CD14-positive monocyte (primary cell): Measurements from ENCODE around the gene USP49. TPM values are rescaled to one million over a fixed set of nuclear protein-coding genes. Genes with fewer than 3 reads are reported as not detected.

Source experiments
- DNase-seq, 3 donors: peaks; one replicate each; pipeline ENCODE4 v3.0.0-alpha.2; 2011 to 2022
- H2AFZ ChIP-seq: 2 replicates; pipeline ENCODE4 v1.6.0; 2012; ENCODE audit warnings: mild to moderate bottlenecking, low read depth, low read length, inconsistent platforms; ENCODE audit not compliant: insufficient read depth, poor library complexity, severe bottlenecking
- H3K27ac ChIP-seq, 2 donors: 1 replicate in 1 of 2; 2 replicates in 1 of 2; pipeline ENCODE4 v1.5.1; 2012 to 2013; ENCODE audit warnings: low read length in 2 of 2, control low read depth in 1 of 2, inconsistent platforms in 1 of 2, low read depth in 1 of 2, mild to moderate bottlenecking in 1 of 2
- H3K27me3 ChIP-seq, 2 donors: one replicate each; pipeline versions ENCODE4 v1.6.0 to v1.6.1; 2011 to 2013; ENCODE audit warnings: low read length in 2 of 2; ENCODE audit not compliant: control insufficient read depth in 2 of 2, insufficient read depth in 2 of 2
- H3K36me3 ChIP-seq, 2 donors: replicated peaks in 1 of 2; 1 replicate in 1 of 2; 2 replicates in 1 of 2; pipeline versions ENCODE4 v1.5.1 to v1.6.1; 2012 to 2013; ENCODE audit warnings: low read length in 2 of 2, control low read depth in 1 of 2, inconsistent platforms in 1 of 2, mild to moderate bottlenecking in 1 of 2; ENCODE audit not compliant: insufficient read depth in 2 of 2, control insufficient read depth in 1 of 2
- H3K4me1 ChIP-seq, 2 donors: 1 replicate in 1 of 2; 2 replicates in 1 of 2; pipeline versions ENCODE4 v1.5.1 to v1.6.1; 2012 to 2013; ENCODE audit warnings: low read length in 2 of 2, control low read depth in 1 of 2, inconsistent platforms in 1 of 2, mild to moderate bottlenecking in 1 of 2, moderate library complexity in 1 of 2; ENCODE audit not compliant: insufficient read depth in 2 of 2, control insufficient read depth in 1 of 2
- H3K4me2 ChIP-seq: replicated peaks from 2 replicates; pipeline ENCODE3; 2012; ENCODE audit warnings: low read length, moderate library complexity, mild to moderate bottlenecking; ENCODE audit not compliant: poor library complexity, severe bottlenecking; ENCODE audit errors: extremely low read depth
- H3K4me3 ChIP-seq, 3 experiments: fragments of 200-600 bp in 1 of 3; sonication (generic) in 1 of 3; replicated peaks in 1 of 3; 1 replicate in 2 of 3; 2 replicates in 1 of 3; pipeline ENCODE4 v1.5.1; 2011 to 2013; ENCODE audit warnings: low read length in 3 of 3, mild to moderate bottlenecking in 3 of 3, control low read depth in 2 of 3, low read depth in 2 of 3, inconsistent platforms in 1 of 3, moderate library complexity in 1 of 3
- H3K79me2 ChIP-seq: 2 replicates; pipeline ENCODE4 v1.6.0; 2012; ENCODE audit warnings: mild to moderate bottlenecking, control low read depth, inconsistent platforms, low read length, moderate library complexity; ENCODE audit not compliant: insufficient read depth
- H3K9ac ChIP-seq: 2 replicates; pipeline ENCODE4 v1.6.0; 2017; ENCODE audit warnings: low read length, mild to moderate bottlenecking; ENCODE audit not compliant: insufficient read depth, poor library complexity, severe bottlenecking
- H3K9me3 ChIP-seq, 2 donors: replicated peaks in 1 of 2; 1 replicate in 1 of 2; 2 replicates in 1 of 2; pipeline versions ENCODE4 v1.5.1 to v1.6.1; 2012 to 2013; ENCODE audit warnings: low read length in 2 of 2, control low read depth in 1 of 2; ENCODE audit not compliant: control insufficient read depth in 1 of 2, insufficient read depth in 1 of 2
- H4K20me1 ChIP-seq: 2 replicates; pipeline ENCODE4 v1.6.0; 2012; ENCODE audit warnings: mild to moderate bottlenecking, low read length, control low read depth, moderate library complexity; ENCODE audit not compliant: insufficient read depth
- H3K27ac Mint-ChIP-seq, 7 donors: one replicate each; pipeline ENCODE4 v1.8.0; 2020; ENCODE audit warnings: mild to moderate bottlenecking in 7 of 7, mixed read lengths in 7 of 7, moderate library complexity in 6 of 7, inconsistent platforms in 2 of 7
- H3K27me3 Mint-ChIP-seq, 3 donors: one replicate each; pipeline ENCODE4 v1.8.0; 2021 to 2022; ENCODE audit warnings: low read depth in 3 of 3, mild to moderate bottlenecking in 3 of 3, mixed read lengths in 3 of 3, moderate library complexity in 3 of 3, inconsistent platforms in 1 of 3
- H3K36me3 Mint-ChIP-seq, 2 donors: one replicate each; pipeline ENCODE4 v1.8.0; 2020; ENCODE audit warnings: mixed read lengths in 2 of 2, inconsistent platforms in 1 of 2, mild to moderate bottlenecking in 1 of 2
- H3K4me1 Mint-ChIP-seq: one replicate; pipeline ENCODE4 v1.8.0; 2020; ENCODE audit warnings: mild to moderate bottlenecking, mixed read lengths
- H3K4me3 Mint-ChIP-seq, 2 donors: one replicate each; pipeline ENCODE4 v1.8.0; 2020; ENCODE audit warnings: mild to moderate bottlenecking in 2 of 2, mixed read lengths in 2 of 2, moderate library complexity in 1 of 2
- H3K9me3 Mint-ChIP-seq, 7 donors: one replicate each; pipeline ENCODE4 v1.8.0; 2020 to 2022; ENCODE audit warnings: mixed read lengths in 7 of 7, mild to moderate bottlenecking in 6 of 7, moderate library complexity in 6 of 7, inconsistent platforms in 2 of 7
- CTCF ChIP-seq: fragments of 200-600 bp; IDR thresholded peaks from one replicate; pipeline ENCODE4 v1.8.0; 2022; ENCODE audit warnings: antibody characterized with exemption, mild to moderate bottlenecking
- WGBS: methylation state at CpG from one replicate; pipeline ENCODE4 v1.1.5; 2013; ENCODE audit warnings: missing lambda C conversion rate; ENCODE audit not compliant: insufficient coverage; 5-methylcytosine and 5-hydroxymethylcytosine counted together
- intact Hi-C, 2 donors: fragments of 100-400 bp; cut with micrococcal nuclease; formaldehyde crosslinking; loops; one replicate each; pipeline versions ENCODE4 v1.15.0 to v1.15.1; 2023
- polyA plus RNA-seq, 3 donors: library from polyadenylated mRNA; depleted of rRNA in 1 of 3; unstranded in 2 of 3; stranded (reverse) in 1 of 3; fragments of 300-500 nt in 2 of 3; fragments of >200 nt in 1 of 3; fragmentation: Illumina TruSeq in 2 of 3; gene quantifications; 1 replicate in 2 of 3; 2 replicates in 1 of 3; pipeline ENCODE4 v1.2.3, GENCODE V29; 2012 to 2021

The USP49 gene
- polyA plus RNA-seq, 3 donors: 0.08 to 4.8 (median 0.37) TPM

- H3K4me3 ChIP-seq: no peak overlapping the region
- no CpG with 5 or more reads among the region's 1 CpG for WGBS
- DNase-seq: peak; percentile 25 to 47 (median 26)
- no peaks in the 10 kb centered on the region for H3K9me3 Mint-ChIP-seq
- no peaks in the 10 kb centered on the region for H3K4me1 ChIP-seq
- no peak overlapping the region for H3K4me2 ChIP-seq
- H3K27me3 Mint-ChIP-seq: peaks cover 0 to 2% (median 0%) of the 10 kb centered on the region in 3 donors
- H2AFZ ChIP-seq: no peak overlapping the region
- H3K27me3 ChIP-seq: no peaks in the 10 kb centered on the region
- H3K9ac ChIP-seq: no peak overlapping the region
- intact Hi-C loops: loop anchor here in 1 of 2 donors (5.0 kb wide), 1 partner anchor 140 kb away; no protein-coding TSS in a partner anchor
- H3K9me3 ChIP-seq: no peaks in the 10 kb centered on the region
- peaks cover 37 to 52% of the 10 kb centered on the region in 2 donors for H3K36me3 Mint-ChIP-seq
- no peaks in the 10 kb centered on the region for H3K79me2 ChIP-seq
- H3K4me1 Mint-ChIP-seq: peaks cover 12% of the 10 kb centered on the region
- no peak overlapping the region for H3K4me3 Mint-ChIP-seq
- peaks cover 25 to 56% of the 10 kb centered on the region in 2 donors for H3K36me3 ChIP-seq
- no peak overlapping the region for H3K27ac ChIP-seq
- H3K27ac Mint-ChIP-seq: peak overlapping the region in 3 of 7 donors; percentile 7 to 52 (median 34)
- no peaks in the 10 kb centered on the region for H4K20me1 ChIP-seq
- peak; percentile 53 for TF ChIP-seq CTCF
These were observed 6.8 kb upstream of the USP49 start for GRCh38 chr6:41901882-41902519.

GRCh38 chr6:41900861-41901260, 5.7 kb upstream of the USP49 start:
- H3K27ac Mint-ChIP-seq: peak overlapping the region in 2 of 7 donors; percentile 7 to 53
- Histone ChIP-seq H3K9me3 (no peaks in the 10 kb centered on the region), H3K27ac (no peak overlapping the region), H3K4me1 (peaks cover 8 to 10% of the 10 kb centered on the region in 2 donors), H3K4me2 (no peak overlapping the region), H2AFZ (no peak overlapping the region), H3K4me3 (no peak overlapping the region), H3K79me2 (no peaks in the 10 kb centered on the region), H3K36me3 (peaks cover 14 to 44% of the 10 kb centered on the region in 2 donors), H4K20me1 (no peaks in the 10 kb centered on the region), H3K27me3 (no peaks in the 10 kb centered on the region), H3K9ac (no peak overlapping the region)
- no CpG with 5 or more reads among the region's 1 CpG for WGBS
- peaks cover 21% of the 10 kb centered on the region for H3K4me1 Mint-ChIP-seq
- H3K27me3 Mint-ChIP-seq: peaks cover 0 to 2% (median 0%) of the 10 kb centered on the region in 3 donors
- no peak overlapping the region for H3K4me3 Mint-ChIP-seq
- no peaks in the 10 kb centered on the region for H3K9me3 Mint-ChIP-seq
- no peak for TF ChIP-seq CTCF
- H3K36me3 Mint-ChIP-seq: peaks cover 26 to 41% of the 10 kb centered on the region in 2 donors
- intact Hi-C loops: loop anchor here in 1 of 2 donors (5.0 kb wide), 1 partner anchor 141 kb away; no protein-coding TSS in a partner anchor
- no peak for DNase-seq
